PC-3 (cell line): ENCODE data around the gene DPH5. TPM values are rescaled to one million over a fixed set of nuclear protein-coding genes. Genes with fewer than 3 reads are reported as not detected.

Experiments
- ATAC-seq: fragments of 200-7000 bp; cut with Tn5 transposase; 2 replicates; pipeline ENCODE4 v1.9.1; 2020; ENCODE audit warnings: mild to moderate bottlenecking, moderate library complexity
- BruUV-seq: library from RNA; stranded (reverse); fragments of 400-500 nt; replicated peaks from 2 replicates; lab custom pipeline; 2021; lab: Mats Ljungman, UMichigan
- CTCF ChIA-PET: fragments of 300-600 bp; sonication (Branson Sonifier 250); formaldehyde crosslinking; loops from one replicate; lab custom pipeline; 2022; ENCODE audit warnings: antibody characterized with exemption; lab: Charles Lee
- POLR2A ChIA-PET: fragments of 300-600 bp; sonication (Branson Sonifier 250); formaldehyde crosslinking; loops from one replicate; lab custom pipeline; 2022; ENCODE audit warnings: antibody characterized with exemption; ENCODE audit not compliant: unreplicated experiment; lab: Charles Lee
- DNase-seq: peaks from one replicate; pipeline ENCODE4 v3.0.0-alpha.2; 2015
- H2AFZ ChIP-seq: fragments of 300-600 bp; sonication (generic); 2 replicates; pipeline ENCODE4 v1.6.0; 2016; ENCODE audit warnings: antibody characterized with exemption, low read length
- H3F3A ChIP-seq: fragments of 300-600 bp; sonication (generic); one replicate; pipeline ENCODE4 v1.6.0; 2017; ENCODE audit warnings: antibody characterized with exemption, low read length, control low read depth, mild to moderate bottlenecking; ENCODE audit not compliant: unreplicated experiment
- H3K27ac ChIP-seq: fragments of 300-600 bp; sonication (generic); 2 replicates; pipeline ENCODE4 v1.5.1; 2016; ENCODE audit warnings: mild to moderate bottlenecking, low read length
- H3K27me3 ChIP-seq: fragments of 300-600 bp; sonication (generic); 2 replicates; pipeline ENCODE4 v1.6.1; 2016; ENCODE audit warnings: low read length, mixed read lengths
- H3K36me3 ChIP-seq: fragments of 300-600 bp; sonication (generic); 2 replicates; pipeline ENCODE4 v1.6.1; 2016; ENCODE audit warnings: low read depth, mixed run types, low read length, mixed read lengths
- H3K4me1 ChIP-seq: fragments of 300-600 bp; sonication (generic); 2 replicates; pipeline ENCODE4 v1.5.1; 2016; ENCODE audit warnings: low read length; ENCODE audit not compliant: insufficient read depth
- H3K4me2 ChIP-seq: fragments of 300-600 bp; sonication (generic); 2 replicates; pipeline ENCODE4 v1.6.0; 2016; ENCODE audit warnings: low read length
- H3K4me3 ChIP-seq: fragments of 300-600 bp; sonication (generic); 2 replicates; pipeline ENCODE4 v1.5.1; 2016; ENCODE audit warnings: mild to moderate bottlenecking, low read length, mixed read lengths
- H3K79me2 ChIP-seq: fragments of 300-600 bp; sonication (generic); 2 replicates; pipeline ENCODE4 v1.6.1; 2017; ENCODE audit warnings: low read length, mixed read lengths
- H3K9ac ChIP-seq: fragments of 300-600 bp; sonication (generic); 2 replicates; pipeline ENCODE4 v1.6.0; 2016; ENCODE audit warnings: mild to moderate bottlenecking, low read length
- H3K9me2 ChIP-seq: fragments of 300-600 bp; sonication (generic); replicated peaks from 2 replicates; pipeline ENCODE4 v1.6.1; 2016; ENCODE audit warnings: mixed run types, low read length, mixed read lengths
- H3K9me3 ChIP-seq: fragments of 300-600 bp; sonication (generic); 2 replicates; pipeline ENCODE4 v1.6.1; 2016; ENCODE audit warnings: low read length, mixed read lengths
- H4K20me1 ChIP-seq: fragments of 300-600 bp; sonication (generic); 2 replicates; pipeline ENCODE4 v1.6.1; 2016; ENCODE audit warnings: low read length, mixed read lengths
- CTCF ChIP-seq: fragments of 300-600 bp; sonication (generic); conservative IDR thresholded peaks from 2 replicates; pipeline ENCODE4 v1.5.1; 2017; ENCODE audit warnings: antibody characterized with exemption, low read depth, mild to moderate bottlenecking, low read length
- EZH2 ChIP-seq: fragments of 300-600 bp; sonication (generic); IDR thresholded peaks from one replicate; pipeline ENCODE4 v1.6.1; 2017; ENCODE audit warnings: antibody characterized with exemption, mild to moderate bottlenecking, low read length; ENCODE audit not compliant: unreplicated experiment
- EZH2phosphoT487 ChIP-seq: fragments of 300-600 bp; sonication (generic); IDR thresholded peaks from 2 replicates; pipeline ENCODE4 v1.6.1; 2018; ENCODE audit warnings: mild to moderate bottlenecking, antibody characterized with exemption, low read length, borderline replicate concordance
- intact Hi-C: fragments of 100-400 bp; cut with micrococcal nuclease; formaldehyde crosslinking; loops from 2 replicates; pipeline ENCODE4 v1.9.0; 2023
- total RNA-seq: library from RNA; depleted of rRNA; stranded (reverse); fragments of >200 nt; gene quantifications from 2 replicates; pipeline ENCODE4 v1.2.3, GENCODE V29; 2014

DPH5 gene
- total RNA-seq, 1 experiment from 2014 or later: 24.9 TPM

- H3K9ac ChIP-seq: no peak overlapping the region
- no peaks in the 10 kb centered on the region for H3K36me3 ChIP-seq
- DNase-seq (no peak), ATAC-seq (no peak)
- H3K4me1 ChIP-seq: peaks cover 20% of the 10 kb centered on the region
- intact Hi-C loops: loop anchor here (5.0 kb wide), 1 partner anchor 107 kb away; no protein-coding TSS in a partner anchor
- H4K20me1 ChIP-seq: no peaks in the 10 kb centered on the region
- no peak overlapping the region for H2AFZ ChIP-seq
- no peak overlapping the region for H3K4me3 ChIP-seq
- H3F3A ChIP-seq: no peaks in the 10 kb centered on the region
- CTCF ChIA-PET: no interaction called here
- H3K79me2 ChIP-seq: peaks cover 38% of the 10 kb centered on the region
- BruUV-seq: no TSS peak
- no peak overlapping the region for H3K27ac ChIP-seq
- H3K27me3 ChIP-seq: no peaks in the 10 kb centered on the region
- no peak for TF ChIP-seq CTCF
- no peak for TF ChIP-seq EZH2phosphoT487
- TF ChIP-seq EZH2: no peak
- POLR2A ChIA-PET: no interaction called here
- H3K4me2 ChIP-seq: no peak overlapping the region
- H3K9me2 ChIP-seq: no peaks in the 10 kb centered on the region
- H3K9me3 ChIP-seq: no peaks in the 10 kb centered on the region
Observed at GRCh38 chr1:101029184-101029583, 3.6 kb upstream of the DPH5 start.

GRCh38 chr1:101028466-101028865 lies 2.9 kb upstream of the DPH5 start:
- Histone ChIP-seq H3K27ac (no peak overlapping the region), H3K27me3 (no peaks in the 10 kb centered on the region), H4K20me1 (no peaks in the 10 kb centered on the region), H3K9me3 (no peaks in the 10 kb centered on the region), H3K9ac (no peak overlapping the region), H2AFZ (no peak overlapping the region), H3K36me3 (no peaks in the 10 kb centered on the region), H3K4me2 (no peak overlapping the region), H3K4me1 (peaks cover 22% of the 10 kb centered on the region), H3F3A (no peaks in the 10 kb centered on the region), H3K9me2 (no peaks in the 10 kb centered on the region), H3K4me3 (no peak overlapping the region), H3K79me2 (peaks cover 43% of the 10 kb centered on the region)
- DNase-seq (no peak), ATAC-seq (no peak)
- intact Hi-C loops: loop anchor here (5.0 kb wide), 1 partner anchor 106 kb away; no protein-coding TSS in a partner anchor
- POLR2A ChIA-PET: no interaction called here
- CTCF ChIA-PET: no interaction called here
- no TSS peak for BruUV-seq
- TF ChIP-seq EZH2: no peak
- TF ChIP-seq CTCF: no peak
- no peak for TF ChIP-seq EZH2phosphoT487

- Histone ChIP-seq H3F3A (no peaks in the 10 kb centered on the region), H4K20me1 (no peaks in the 10 kb centered on the region), H3K9me2 (no peaks in the 10 kb centered on the region), H3K36me3 (no peaks in the 10 kb centered on the region), H3K27ac (no peak overlapping the region), H3K27me3 (no peaks in the 10 kb centered on the region), H3K9ac (no peak overlapping the region), H2AFZ (no peak overlapping the region), H3K9me3 (no peaks in the 10 kb centered on the region), H3K4me3 (no peak overlapping the region), H3K4me1 (peaks cover 26% of the 10 kb centered on the region), H3K79me2 (peaks cover 43% of the 10 kb centered on the region), H3K4me2 (peak overlapping the region; percentile 94)
- ChIA-PET POLR2A (no interaction called here), CTCF (no interaction called here)
- no TSS peak for BruUV-seq
- intact Hi-C loops: loop anchor here (5.0 kb wide), 1 partner anchor 105 kb away; no protein-coding TSS in a partner anchor
- ATAC-seq: no peak
- no peak for DNase-seq
- no peak for TF ChIP-seq CTCF
Observed at GRCh38 chr1:101027194-101027772, 1.7 kb upstream of the DPH5 start.
